B cell (primary cell): ENCODE measurements around the gene ASB9.

Experiments used
- CTCF ChIP-seq: fragments of 200-600 bp; IDR thresholded peaks from one replicate; pipeline ENCODE4 v1.8.0; 2022; ENCODE audit warnings: antibody characterized with exemption, mild to moderate bottlenecking
- EZH2 ChIP-seq: IDR thresholded peaks from 2 replicates; pipeline ENCODE4 v1.6.1; 2012; ENCODE audit warnings: borderline replicate concordance, low read depth, mild to moderate bottlenecking, moderate library complexity, low read length; ENCODE audit not compliant: insufficient read depth, poor library complexity, severe bottlenecking

- TF ChIP-seq EZH2 (no peak), CTCF (no peak)
Observed at GRCh38 chrX:15217161-15217560, 52.7 kb downstream of the ASB9 start.
